Progenitor cell of endocrine pancreas (in vitro differentiated cells): ENCODE measurements around the gene MOB3C. TPM values are rescaled to one million over a fixed set of nuclear protein-coding genes. Genes with fewer than 3 reads are reported as not detected.

Experiments
- DNase-seq: peaks from one replicate; pipeline ENCODE4 v3.0.0; 2021; ENCODE audit warnings: low spot score; ENCODE audit not compliant: unreplicated experiment
- H3K27ac Mint-ChIP-seq: 2 replicates; pipeline ENCODE4 v1.8.0; 2021; ENCODE audit warnings: mild to moderate bottlenecking, moderate library complexity, mixed read lengths
- H3K27me3 Mint-ChIP-seq: 2 replicates; pipeline ENCODE4 v1.8.0; 2021; ENCODE audit warnings: mixed read lengths
- H3K36me3 Mint-ChIP-seq: 2 replicates; pipeline ENCODE4 v1.8.0; 2022; ENCODE audit warnings: mixed read lengths; ENCODE audit not compliant: insufficient read depth
- H3K4me1 Mint-ChIP-seq: 2 replicates; pipeline ENCODE4 v1.8.0; 2021; ENCODE audit warnings: low read depth, mixed read lengths
- H3K4me3 Mint-ChIP-seq: 2 replicates; pipeline ENCODE4 v1.8.0; 2021; ENCODE audit warnings: low read depth, mild to moderate bottlenecking, moderate library complexity, mixed read lengths
- H3K9me3 Mint-ChIP-seq: 2 replicates; pipeline ENCODE4 v1.8.0; 2021; ENCODE audit warnings: low read depth, mixed read lengths
- CTCF ChIP-seq: fragments of 200-600 bp; sonication (generic); IDR thresholded peaks from one replicate; pipeline ENCODE4 v1.5.0; 2021; ENCODE audit warnings: antibody characterized with exemption, mild to moderate bottlenecking; ENCODE audit not compliant: unreplicated experiment
- total RNA-seq: library from RNA; stranded (reverse); gene quantifications from 2 replicates; pipeline ENCODE4 v1.2.1, GENCODE V29; 2021

MOB3C gene
- total RNA-seq, 1 donor from 2014 or later: 5.5 TPM

DNA sequence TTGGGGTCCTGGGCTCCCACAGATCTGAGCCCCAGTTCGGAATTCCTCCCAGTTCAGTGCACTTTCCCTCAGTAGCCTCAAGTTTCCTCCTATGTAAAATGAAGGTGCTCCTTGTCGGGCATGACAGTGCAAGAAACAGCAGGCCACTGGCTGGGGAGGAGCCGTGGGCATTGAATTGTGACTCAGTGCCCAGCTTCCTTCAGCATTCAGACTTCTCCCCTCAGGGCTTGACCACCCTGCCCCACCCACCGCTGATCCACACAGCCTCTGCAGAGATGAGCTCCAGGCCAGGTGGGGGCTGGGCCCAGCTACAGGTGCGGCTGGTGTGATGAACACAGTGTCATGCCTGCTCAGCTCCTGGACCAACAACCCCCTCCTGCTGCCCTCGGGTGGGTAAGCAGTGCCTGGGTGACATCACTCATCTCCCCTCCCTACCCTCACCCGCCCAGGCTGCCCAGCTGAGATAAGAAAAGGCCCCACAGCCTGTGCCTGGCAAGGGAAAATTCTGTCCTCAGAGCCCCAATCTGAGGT, 4.9 kb downstream of the MOB3C start:
- no peak for DNase-seq
- no peak for TF ChIP-seq CTCF
- Mint-ChIP-seq H3K27ac (peak overlapping the region; percentile 27), H3K4me1 (peaks cover 5% of the 10 kb centered on the region), H3K36me3 (peaks cover 8% of the 10 kb centered on the region), H3K4me3 (no peak overlapping the region), H3K9me3 (no peaks in the 10 kb centered on the region), H3K27me3 (no peaks in the 10 kb centered on the region)

- Mint-ChIP-seq H3K27ac (no peak overlapping the region), H3K4me3 (no peak overlapping the region), H3K9me3 (no peaks in the 10 kb centered on the region), H3K27me3 (no peaks in the 10 kb centered on the region), H3K4me1 (peaks cover 11% of the 10 kb centered on the region), H3K36me3 (peaks cover 8% of the 10 kb centered on the region)
- TF ChIP-seq CTCF: no peak
- no peak for DNase-seq
These were observed 9.1 kb downstream of the MOB3C start for GRCh38 chr1:46607345-46608130.

DNA sequence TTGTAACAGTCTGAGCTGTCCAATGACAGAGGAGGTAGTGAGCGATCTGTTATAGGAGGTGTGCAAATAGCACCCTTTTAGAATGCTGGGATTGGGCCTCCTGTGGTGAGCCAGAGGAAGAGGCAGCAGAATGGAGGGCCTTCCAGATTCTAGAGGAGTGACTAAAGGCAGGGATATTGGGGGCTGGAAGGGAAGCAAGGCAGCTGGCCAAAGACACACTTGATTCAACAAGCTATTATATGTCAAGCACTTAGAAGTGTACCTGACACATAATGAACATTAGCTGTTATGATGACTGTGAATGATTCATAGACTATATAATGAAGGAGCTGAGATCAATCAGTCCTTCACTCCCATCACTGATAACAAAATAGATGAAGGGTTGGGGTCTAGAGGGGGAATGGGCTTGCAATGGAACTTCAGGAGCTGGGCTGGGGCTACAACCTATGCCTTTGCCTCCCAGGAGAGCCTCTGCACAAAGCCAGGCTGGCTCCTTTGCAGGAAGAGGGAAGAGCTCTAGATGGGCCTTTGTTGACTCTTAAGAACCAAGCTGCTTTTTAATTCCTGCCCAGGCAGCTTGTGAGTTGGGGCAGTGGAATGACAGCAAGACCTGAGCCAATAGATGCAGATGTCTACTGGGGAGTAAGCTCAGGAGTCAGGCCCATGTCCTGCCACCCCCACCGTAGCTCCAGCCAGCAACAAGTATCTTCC, 10.2 kb downstream of the MOB3C start:
- no peak for TF ChIP-seq CTCF
- Mint-ChIP-seq H3K27me3 (no peaks in the 10 kb centered on the region), H3K9me3 (no peaks in the 10 kb centered on the region), H3K4me3 (peak overlapping the region; percentile 60), H3K27ac (peak overlapping the region; percentile 39), H3K4me1 (peaks cover 16% of the 10 kb centered on the region), H3K36me3 (peaks cover 8% of the 10 kb centered on the region)
- DNase-seq: no peak

- H3K27ac Mint-ChIP-seq: no peak overlapping the region
- H3K9me3 Mint-ChIP-seq: no peaks in the 10 kb centered on the region
- H3K4me1 Mint-ChIP-seq: peaks cover 21% of the 10 kb centered on the region
- peaks cover 7% of the 10 kb centered on the region for H3K36me3 Mint-ChIP-seq
- no peak for TF ChIP-seq CTCF
- DNase-seq: no peak
- no peaks in the 10 kb centered on the region for H3K27me3 Mint-ChIP-seq
- peak overlapping the region; percentile 90 for H3K4me3 Mint-ChIP-seq
These were observed 11.4 kb downstream of the MOB3C start for GRCh38 chr1:46605232-46605631.

- peak within 1 kb of the TSS; percentile 95 for H3K27ac Mint-ChIP-seq
- H3K9me3 Mint-ChIP-seq: no peaks in the 10 kb centered on the region
- H3K36me3 Mint-ChIP-seq: peaks cover 2% of the 10 kb centered on the region
- H3K4me1 Mint-ChIP-seq: peaks cover 26% of the 10 kb centered on the region
- peak; percentile 99 for DNase-seq
- peak; percentile 62 for TF ChIP-seq CTCF
- no peaks in the 10 kb centered on the region for H3K27me3 Mint-ChIP-seq
- H3K4me3 Mint-ChIP-seq: peak within 1 kb of the TSS; percentile 90
These were observed 12.6 kb downstream of the MOB3C start, which contains the start of gene MKNK1 for GRCh38 chr1:46603858-46604549. TSS of gene MKNK1 (minus strand) at chr1:46604268. CDS start at chr1:46583327, 20,941 bp downstream.
